GM23338 (cell line): Measurements from ENCODE around the gene SCYGR6. TPM values are rescaled to one million over a fixed set of nuclear protein-coding genes. Genes with fewer than 3 reads are reported as not detected.
A peak's percentile ranks its signal among the peaks of the same experiment; 100 is the strongest.

Experiments used
- ATAC-seq: fragments of 200-7000 bp; cut with Tn5 transposase; 3 replicates; pipeline ENCODE4 v1.9.1; 2020
- DNase-seq: peaks from one replicate; pipeline ENCODE4 v3.0.0-alpha.2; 2015; ENCODE audit warnings: low spot score
- H2AFZ ChIP-seq: fragments of 200-600 bp; sonication (generic); 2 replicates; pipeline ENCODE4 v1.8.0; 2016; ENCODE audit warnings: antibody characterized with exemption, mild to moderate bottlenecking, moderate library complexity
- H3F3A ChIP-seq: fragments of 200-600 bp; sonication (generic); replicated peaks from 2 replicates; pipeline ENCODE4 v1.8.0; 2017; ENCODE audit warnings: antibody characterized with exemption, mixed run types, low read depth
- H3K27ac ChIP-seq: fragments of 200-600 bp; sonication (generic); 2 replicates; pipeline ENCODE4 v1.6.1; 2016; ENCODE audit warnings: low read depth
- H3K27me3 ChIP-seq: fragments of 200-600 bp; sonication (generic); 2 replicates; pipeline ENCODE4 v1.8.0; 2016; ENCODE audit warnings: mild to moderate bottlenecking, mixed run types, moderate library complexity; ENCODE audit not compliant: insufficient read depth
- H3K36me3 ChIP-seq: fragments of 200-600 bp; sonication (generic); 2 replicates; pipeline ENCODE4 v1.8.0; 2016; ENCODE audit warnings: mild to moderate bottlenecking; ENCODE audit not compliant: insufficient read depth
- H3K4me1 ChIP-seq: fragments of 200-600 bp; sonication (generic); 2 replicates; pipeline ENCODE4 v1.8.0; 2016; ENCODE audit warnings: mild to moderate bottlenecking, moderate library complexity; ENCODE audit not compliant: insufficient read depth
- H3K4me2 ChIP-seq: fragments of 200-600 bp; sonication (generic); 2 replicates; pipeline ENCODE4 v1.7.1; 2017; ENCODE audit warnings: mixed run types
- H3K4me3 ChIP-seq: fragments of 200-600 bp; sonication (generic); 2 replicates; pipeline ENCODE4 v1.6.1; 2016; ENCODE audit warnings: mixed run types
- H3K79me2 ChIP-seq: fragments of 200-600 bp; sonication (generic); replicated peaks from 2 replicates; pipeline ENCODE4 v1.8.0; 2017; ENCODE audit warnings: mild to moderate bottlenecking; ENCODE audit not compliant: insufficient read depth
- H3K9me2 ChIP-seq: fragments of 200-600 bp; sonication (generic); 2 replicates; pipeline ENCODE4 v1.8.0; 2017; ENCODE audit not compliant: insufficient read depth
- H4K20me1 ChIP-seq: fragments of 200-600 bp; sonication (generic); replicated peaks from 2 replicates; pipeline ENCODE4 v1.8.0; 2017; ENCODE audit warnings: mild to moderate bottlenecking; ENCODE audit not compliant: insufficient read depth
- H3K27ac Mint-ChIP-seq: 2 replicates; pipeline ENCODE4 v1.8.0; 2020; ENCODE audit warnings: inconsistent platforms, mild to moderate bottlenecking, moderate library complexity, mixed read lengths
- H3K27me3 Mint-ChIP-seq: 3 replicates; pipeline ENCODE4 v1.8.0; 2022; ENCODE audit warnings: low read depth, mild to moderate bottlenecking, moderate library complexity, mixed read lengths, inconsistent platforms; ENCODE audit not compliant: insufficient read depth, poor library complexity
- H3K36me3 Mint-ChIP-seq: 3 replicates; pipeline ENCODE4 v1.8.0; 2021; ENCODE audit warnings: low read depth, mild to moderate bottlenecking, inconsistent platforms, moderate library complexity, mixed read lengths
- H3K4me1 Mint-ChIP-seq: 3 replicates; pipeline ENCODE4 v1.8.0; 2020; ENCODE audit warnings: mild to moderate bottlenecking, inconsistent platforms, mixed read lengths
- H3K4me3 Mint-ChIP-seq: 3 replicates; pipeline ENCODE4 v1.8.0; 2021; ENCODE audit warnings: moderate library complexity, mild to moderate bottlenecking, inconsistent platforms, mixed read lengths
- H3K9me3 Mint-ChIP-seq: 3 replicates; pipeline ENCODE4 v1.8.0; 2020; ENCODE audit warnings: moderate library complexity, mild to moderate bottlenecking, inconsistent platforms, mixed read lengths
- CREB1 ChIP-seq: fragments of 250-450 bp; sonication (Bioruptor Pico); IDR thresholded peaks from 2 replicates; pipeline ENCODE4 v1.5.0; 2020; ENCODE audit warnings: low read depth, mild to moderate bottlenecking, moderate library complexity
- CTCF ChIP-seq, 2 experiments: fragments of 200-600 bp in 1 of 2; sonication (generic) in 1 of 2; conservative IDR thresholded peaks; 2 replicates each; pipeline versions ENCODE4 v1.5.1 to v1.6.1; 2016 to 2017; ENCODE audit warnings: antibody characterized with exemption in 2 of 2, low read depth in 2 of 2, mild to moderate bottlenecking in 2 of 2, moderate library complexity in 1 of 2
- ETS1 ChIP-seq: IDR thresholded peaks from 2 replicates; pipeline ENCODE4 v1.6.1; 2016; ENCODE audit warnings: antibody characterized with exemption
- EZH2phosphoT487 ChIP-seq: fragments of 200-600 bp; sonication (generic); IDR thresholded peaks from one replicate; pipeline ENCODE4 v1.8.1; 2018; ENCODE audit warnings: antibody characterized with exemption; ENCODE audit not compliant: unreplicated experiment
- JUNB ChIP-seq: IDR thresholded peaks from one replicate; pipeline ENCODE4 v1.6.1; 2016; ENCODE audit warnings: antibody characterized with exemption; ENCODE audit not compliant: unreplicated experiment
- REST ChIP-seq: IDR thresholded peaks from one replicate; pipeline ENCODE4 v1.6.1; 2018; ENCODE audit warnings: antibody characterized with exemption; ENCODE audit not compliant: unreplicated experiment
- STAT1 ChIP-seq: IDR thresholded peaks from one replicate; pipeline ENCODE4 v1.6.1; 2016; ENCODE audit warnings: antibody characterized with exemption; ENCODE audit not compliant: unreplicated experiment
- ZNF114 ChIP-seq: fragments of 250-450 bp; sonication (Bioruptor Pico); IDR thresholded peaks from 2 replicates; pipeline ENCODE4 v1.5.0; 2020; ENCODE audit warnings: mild to moderate bottlenecking, moderate library complexity
- polyA plus RNA-seq: library from polyadenylated mRNA; unstranded; fragments of >200 nt; fragmentation: Nextera tagmentation; extraction: Ambion mirVana; gene quantifications from 2 replicates; pipeline ENCODE4 v1.2.1, GENCODE V29; 2016
- total RNA-seq: library from RNA; depleted of rRNA; stranded (reverse); fragments of >200 nt; shearing (Covaris generic); gene quantifications from 2 replicates; pipeline ENCODE4 v1.2.3, GENCODE V29; 2014

Gene SCYGR6
- total and polyA plus RNA-seq, 2 experiments from 2014 or later = not detected

- DNase-seq = no peak
- Histone ChIP-seq H3F3A (no peaks in the 10 kb centered on the region), H3K79me2 (no peaks in the 10 kb centered on the region; the same call in 1 of the 2 replicates), H3K27me3 (no peaks in the 10 kb centered on the region), H3K9me2 (no peaks in the 10 kb centered on the region), H3K36me3 (no peaks in the 10 kb centered on the region), H3K4me3 (no peak overlapping the region), H4K20me1 (no peaks in the 10 kb centered on the region), H3K4me1 (peaks cover 24% of the 10 kb centered on the region), H3K4me2 (peak overlapping the region; percentile 44; the same call in 1 of the 2 replicates), H2AFZ (no peak overlapping the region), H3K27ac (no peak overlapping the region)
- no peaks in the 10 kb centered on the region for H3K36me3 Mint-ChIP-seq
- no peak; the same call in 2 of the 3 replicates for ATAC-seq
- H3K27me3 Mint-ChIP-seq = peaks cover 2% of the 10 kb centered on the region
- no peak overlapping the region for H3K27ac Mint-ChIP-seq
- TF ChIP-seq CTCF (conservative IDR thresholded peaks at IDR 0.05; ENCODE audit: low read depth in 2 of 2) (no peak), STAT1 (no peak), EZH2phosphoT487 (no peak), ETS1 (no peak)
- peaks cover 21% of the 10 kb centered on the region for H3K4me1 Mint-ChIP-seq
- no peaks in the 10 kb centered on the region for H3K9me3 Mint-ChIP-seq
- peak overlapping the region; percentile 12; the same call in 1 of the 3 replicates for H3K4me3 Mint-ChIP-seq
Observed at GRCh38 chr2:227716501-227716900, 8.1 kb downstream of the SCYGR6 start.

- Mint-ChIP-seq H3K36me3 (peaks cover 3% of the 10 kb centered on the region; the same call in 2 of the 3 replicates), H3K4me1 (peaks cover 21% of the 10 kb centered on the region), H3K27ac (no peak overlapping the region), H3K4me3 (no peak overlapping the region), H3K9me3 (peaks cover 10% of the 10 kb centered on the region; the same call in 2 of the 3 replicates), H3K27me3 (peaks cover 2% of the 10 kb centered on the region)
- no peak overlapping the region for H3K27ac ChIP-seq
- ATAC-seq (no peak), DNase-seq (no peak)
- no peak overlapping the region for H2AFZ ChIP-seq
- no peaks in the 10 kb centered on the region for H4K20me1 ChIP-seq
- TF ChIP-seq ZNF114 (CRISPR knock-in tag) = no peak
- TF ChIP-seq EZH2phosphoT487 = no peak
- TF ChIP-seq CREB1 (CRISPR knock-in tag) = no peak
- TF ChIP-seq REST = no peak
- no peak for TF ChIP-seq JUNB
- no peak for TF ChIP-seq ETS1
- H3K79me2 ChIP-seq = no peaks in the 10 kb centered on the region; the same call in 1 of the 2 replicates
- H3K4me3 ChIP-seq = no peak overlapping the region
- H3K4me2 ChIP-seq = no peak overlapping the region
- H3K4me1 ChIP-seq = peaks cover 24% of the 10 kb centered on the region
- no peaks in the 10 kb centered on the region for H3K9me2 ChIP-seq
- H3K27me3 ChIP-seq = no peaks in the 10 kb centered on the region
- H3F3A ChIP-seq = no peaks in the 10 kb centered on the region
- H3K36me3 ChIP-seq = no peaks in the 10 kb centered on the region
Observed at GRCh38 chr2:227713291-227713690, 11.3 kb downstream of the SCYGR6 start.
